Endothelial cell (in vitro differentiated cells): ENCODE data around the gene ARHGEF18. TPM values are rescaled to one million over a fixed set of nuclear protein-coding genes. Genes with fewer than 3 reads are reported as not detected.
"Not testable (repeated sequence)": the region's sequence is repeated elsewhere in the genome, so short reads cannot be mapped to it uniquely, and the experiment has no call there.

Source experiments
- DNase-seq: peaks from one replicate; pipeline ENCODE4 v3.0.0; 2021; ENCODE audit warnings: low spot score
- H3K27ac Mint-ChIP-seq: one replicate; pipeline ENCODE4 v1.8.0; 2021; ENCODE audit warnings: mixed read lengths, inconsistent platforms; ENCODE audit not compliant: unreplicated experiment
- H3K27me3 Mint-ChIP-seq: one replicate; pipeline ENCODE4 v1.8.0; 2021; ENCODE audit warnings: mild to moderate bottlenecking, moderate library complexity, mixed read lengths, inconsistent platforms; ENCODE audit not compliant: unreplicated experiment
- H3K36me3 Mint-ChIP-seq: one replicate; pipeline ENCODE4 v1.8.0; 2021; ENCODE audit warnings: mild to moderate bottlenecking, low read depth, mixed read lengths, inconsistent platforms; ENCODE audit not compliant: unreplicated experiment
- H3K4me1 Mint-ChIP-seq: one replicate; pipeline ENCODE4 v1.8.0; 2021; ENCODE audit warnings: mild to moderate bottlenecking, mixed read lengths, inconsistent platforms; ENCODE audit not compliant: unreplicated experiment
- H3K4me3 Mint-ChIP-seq: one replicate; pipeline ENCODE4 v1.8.0; 2021; ENCODE audit warnings: mild to moderate bottlenecking, mixed read lengths, inconsistent platforms; ENCODE audit not compliant: unreplicated experiment
- H3K9me3 Mint-ChIP-seq: one replicate; pipeline ENCODE4 v1.8.0; 2021; ENCODE audit warnings: mixed read lengths, inconsistent platforms; ENCODE audit not compliant: unreplicated experiment
- CTCF ChIP-seq: fragments of 200-600 bp; sonication (generic); IDR thresholded peaks from one replicate; pipeline ENCODE4 v1.5.0; 2021; ENCODE audit warnings: antibody characterized with exemption; ENCODE audit not compliant: unreplicated experiment
- long read RNA-seq: library from polyadenylated mRNA; unstranded; transcript quantifications from one replicate; pipeline ENCODE4 v2.0.0, GENCODE V29; 2020; ENCODE audit not compliant: unreplicated experiment
- total RNA-seq: library from RNA; stranded (reverse); fragmentation: NEBNext Ultra II Directional; extraction: Animal tissue kit (Norgen Biotek cat#: 25700); gene quantifications from one replicate; pipeline ENCODE4 v1.2.1, GENCODE V29; 2021; ENCODE audit not compliant: unreplicated experiment

The ARHGEF18 gene
- total RNA-seq, result 30.5 TPM
- long read RNA-seq, partial matches to known transcripts, result 0 of 1 reads
- long read RNA-seq, other reads (novel, unspliced or antisense), result 1 of 1 reads

DNA sequence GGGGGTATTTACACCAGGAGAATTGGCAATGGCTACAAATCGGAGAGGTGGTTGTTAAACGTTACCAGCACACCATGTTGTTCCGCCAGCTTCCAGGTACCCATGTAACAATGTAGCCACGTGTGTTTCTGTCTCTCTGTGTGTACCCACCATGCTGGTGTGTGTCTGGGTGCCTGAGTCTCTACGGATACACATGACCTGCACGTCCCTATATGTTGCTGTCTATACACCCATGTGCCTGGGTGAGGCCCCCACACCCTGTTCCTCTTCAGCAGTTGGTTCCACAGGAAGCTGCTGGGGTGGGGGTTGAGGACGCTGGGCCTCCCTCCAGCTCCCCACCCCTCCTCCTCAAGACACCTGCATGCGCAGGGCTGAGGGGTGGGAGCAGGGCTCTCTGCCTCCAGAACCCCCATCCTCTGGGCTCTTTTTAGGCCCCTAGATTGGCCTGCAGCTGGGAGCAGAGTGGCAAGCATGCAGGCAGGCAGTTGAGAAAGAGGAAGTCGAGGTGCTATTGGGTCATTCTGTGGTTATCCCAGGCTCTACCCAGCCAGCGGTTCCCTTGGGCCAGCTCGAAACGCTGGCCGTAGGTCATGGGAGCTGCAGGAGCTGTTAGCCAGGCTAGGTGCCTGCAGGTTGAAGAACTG is at the start of gene ARHGEF18:
ARHGEF18 (plus strand) TSS at position 351 of the 644 bp plus-strand sequence. CDS start 13,954 bp downstream, outside the sequence.
- no peak for DNase-seq
- Mint-ChIP-seq H3K27ac (no peak within 1 kb of the TSS), H3K9me3 (no peaks in the 10 kb centered on the region), H3K36me3 (no peaks in the 10 kb centered on the region), H3K4me3 (no peak within 1 kb of the TSS), H3K27me3 (peaks cover 14% of the 10 kb centered on the region), H3K4me1 (no peaks in the 10 kb centered on the region)
- no peak for TF ChIP-seq CTCF

GRCh38 chr19:7301525-7301924 is 47.2 kb upstream of the ARHGEF18 start:
- no peaks in the 10 kb centered on the region for H3K4me1 Mint-ChIP-seq
- H3K4me3 Mint-ChIP-seq, result no peak overlapping the region
- TF ChIP-seq CTCF, result no peak
- H3K9me3 Mint-ChIP-seq, result no peaks in the 10 kb centered on the region
- no peak for DNase-seq
- H3K27me3 Mint-ChIP-seq, result no peaks in the 10 kb centered on the region
- H3K36me3 Mint-ChIP-seq, result no peaks in the 10 kb centered on the region
- no peak overlapping the region for H3K27ac Mint-ChIP-seq

- H3K9me3 Mint-ChIP-seq, result no peaks in the 10 kb centered on the region
- H3K4me1 Mint-ChIP-seq, result no peaks in the 10 kb centered on the region
- TF ChIP-seq CTCF, result no peak
- no peaks in the 10 kb centered on the region for H3K36me3 Mint-ChIP-seq
- H3K4me3 Mint-ChIP-seq, result no peak overlapping the region
- DNase-seq, result no peak
- no peaks in the 10 kb centered on the region for H3K27me3 Mint-ChIP-seq
- no peak overlapping the region for H3K27ac Mint-ChIP-seq
Observed at GRCh38 chr19:7303470-7303869, 45.3 kb upstream of the ARHGEF18 start.

DNA sequence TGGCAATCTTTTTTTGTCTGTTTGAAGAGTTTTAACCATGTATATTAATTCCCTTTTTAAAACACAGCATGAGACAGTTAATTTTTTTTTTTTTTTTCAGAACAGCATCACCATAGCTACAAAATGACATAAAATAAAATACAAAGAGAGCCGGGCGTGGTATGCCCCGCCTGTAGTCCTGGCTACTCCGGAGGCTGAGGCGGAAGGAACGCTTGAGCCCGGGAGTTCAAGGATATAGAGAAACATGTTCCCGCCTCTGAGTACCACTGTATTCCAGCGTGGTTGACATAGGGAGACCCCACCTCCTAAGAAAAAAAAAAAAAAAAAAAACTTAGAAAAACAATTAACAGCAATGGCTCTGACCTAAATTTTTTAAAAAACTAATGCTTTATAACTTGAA is 44.5 kb upstream of the ARHGEF18 start:
- Mint-ChIP-seq H3K4me3 (no peak overlapping the region), H3K4me1 (no peaks in the 10 kb centered on the region), H3K27me3 (peaks cover 2% of the 10 kb centered on the region), H3K36me3 (no peaks in the 10 kb centered on the region), H3K27ac (no peak overlapping the region), H3K9me3 (no peaks in the 10 kb centered on the region)
- TF ChIP-seq CTCF, result no peak
- no peak for DNase-seq

DNA sequence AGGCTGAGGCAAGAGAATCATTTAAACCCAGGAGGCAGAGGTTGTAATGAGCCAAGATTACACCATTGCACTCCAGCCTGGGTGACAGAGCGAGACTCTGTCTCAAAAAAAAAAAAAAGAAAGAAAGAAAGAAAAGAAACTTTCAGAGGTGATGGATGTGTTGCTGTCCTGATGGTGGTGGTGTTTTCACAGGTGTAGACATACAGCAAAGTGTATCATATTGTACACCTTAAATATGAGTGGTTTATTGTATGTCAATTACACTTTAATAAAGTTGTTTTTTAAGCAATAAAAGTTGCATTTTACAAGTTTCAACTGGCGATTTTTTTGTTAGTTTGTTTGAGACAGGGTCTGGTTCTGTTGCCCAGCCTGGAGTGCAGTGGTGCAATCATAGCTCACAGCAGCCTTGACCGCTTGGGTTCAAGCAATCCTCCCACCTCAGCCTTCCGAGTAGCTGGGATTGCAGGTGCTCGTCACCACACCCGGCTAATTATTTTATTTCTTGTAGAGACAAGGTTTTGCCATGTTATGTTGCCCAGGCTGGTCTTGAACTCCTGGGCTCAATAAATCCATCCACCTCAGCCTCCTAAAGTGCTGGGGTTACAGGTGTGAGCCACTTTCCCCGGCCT is 41.0 kb upstream of the ARHGEF18 start:
- H3K4me1 Mint-ChIP-seq, result no peaks in the 10 kb centered on the region
- H3K27ac Mint-ChIP-seq, result no peak overlapping the region
- H3K9me3 Mint-ChIP-seq, result no peaks in the 10 kb centered on the region
- peaks cover 2% of the 10 kb centered on the region for H3K27me3 Mint-ChIP-seq
- no peaks in the 10 kb centered on the region for H3K36me3 Mint-ChIP-seq
- TF ChIP-seq CTCF, result no peak
- no peak for DNase-seq
- no peak overlapping the region for H3K4me3 Mint-ChIP-seq

- not testable (repeated sequence) for H3K27me3 Mint-ChIP-seq, DNase-seq, H3K36me3 Mint-ChIP-seq, H3K4me3 Mint-ChIP-seq, H3K9me3 Mint-ChIP-seq, H3K27ac Mint-ChIP-seq, H3K4me1 Mint-ChIP-seq
Observed at GRCh38 chr19:7308327-7308726, 40.4 kb upstream of the ARHGEF18 start.
